ENCODE results near the gene MTG2.

DNA sequence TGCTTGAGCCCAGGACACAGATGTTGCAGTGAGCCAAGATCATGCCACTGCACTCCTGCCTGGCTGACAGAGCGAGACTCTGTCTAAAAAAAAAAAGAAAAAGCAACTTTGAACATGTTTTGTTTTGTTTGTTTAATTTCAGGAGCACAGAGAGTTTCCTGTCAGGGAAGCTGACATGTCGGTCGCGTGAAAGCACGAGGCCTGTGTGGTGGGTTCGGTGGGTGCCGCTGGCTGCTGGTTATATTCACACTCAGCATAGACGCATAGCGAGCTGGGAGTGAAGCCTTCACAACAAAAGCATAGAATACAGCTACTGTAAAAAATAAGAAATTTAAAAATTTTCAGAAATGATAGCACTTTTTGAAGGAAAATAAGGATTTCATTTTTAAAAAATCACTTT, 14.5 kb downstream of the MTG2 start:
- no peak for TF ChIP-seq CTCF (IDR thresholded peaks at IDR 0.05; ENCODE audit: low read length)
- no peak for TF ChIP-seq EZH2phosphoT487 (IDR thresholded peaks at IDR 0.05; ENCODE audit: low read length)

Measured in MM.1S (cell line).